ENCODE measurements around the gene TENM4.
"Not testable (repeated sequence)": the region's sequence is repeated elsewhere in the genome, so short reads cannot be mapped to it uniquely, and the experiment has no call there.

Gene TENM4

GRCh38 chr11:78642979-78643675 lies 797.7 kb downstream of the TENM4 start:
- DNase-seq (ENCODE audit: low read depth) = no peak

GRCh38 chr11:78641541-78641940 lies 799.3 kb downstream of the TENM4 start:
- no peak for DNase-seq (ENCODE audit: low read depth)

- no peak for DNase-seq (ENCODE audit: low read depth)
Measured at GRCh38 chr11:78638704-78639380, 802.0 kb downstream of the TENM4 start.

GRCh38 chr11:78637527-78637926 lies 803.3 kb downstream of the TENM4 start:
- not testable (repeated sequence) for DNase-seq (ENCODE audit: low read depth)

GRCh38 chr11:78635814-78636506 lies 804.9 kb downstream of the TENM4 start:
- DNase-seq (ENCODE audit: low read depth) = no peak

GRCh38 chr11:78633516-78634310 lies 807.1 kb downstream of the TENM4 start:
- DNase-seq (ENCODE audit: low read depth) = no peak

GRCh38 chr11:78630561-78631303 lies 810.1 kb downstream of the TENM4 start:
- no peak for DNase-seq (ENCODE audit: low read depth)

GRCh38 chr11:78630155-78630554 lies 810.7 kb downstream of the TENM4 start:
- DNase-seq (ENCODE audit: low read depth) = no peak

GRCh38 chr11:78622666-78623065 lies 818.2 kb downstream of the TENM4 start:
- no peak for DNase-seq (ENCODE audit: low read depth)

- no peak for DNase-seq (ENCODE audit: low read depth)
Measured at GRCh38 chr11:78620159-78620558, 820.7 kb downstream of the TENM4 start.

- no peak for DNase-seq (ENCODE audit: low read depth)
Measured at GRCh38 chr11:78615724-78616123, 825.1 kb downstream of the TENM4 start.

GRCh38 chr11:78613378-78613813 lies 827.4 kb downstream of the TENM4 start:
- no peak for DNase-seq (ENCODE audit: low read depth)

- DNase-seq (ENCODE audit: low read depth) = no peak
Measured at GRCh38 chr11:78612721-78613377, 828.0 kb downstream of the TENM4 start.

GRCh38 chr11:78609321-78609720 lies 831.5 kb downstream of the TENM4 start:
- not testable (repeated sequence) for DNase-seq (ENCODE audit: low read depth)

GRCh38 chr11:78607696-78608095 lies 833.1 kb downstream of the TENM4 start:
- no peak for DNase-seq (ENCODE audit: low read depth)

- DNase-seq (ENCODE audit: low read depth) = no peak
Measured at GRCh38 chr11:78606667-78607066, 834.2 kb downstream of the TENM4 start.

GRCh38 chr11:78605296-78605695 lies 835.5 kb downstream of the TENM4 start:
- no peak for DNase-seq (ENCODE audit: low read depth)

GRCh38 chr11:78603792-78604191 lies 837.0 kb downstream of the TENM4 start:
- no peak for DNase-seq (ENCODE audit: low read depth)
